Common myeloid progenitor, CD34-positive (primary cell): ENCODE measurements around the gene FCRL6.
A peak's percentile ranks its signal among the peaks of the same experiment; 100 is the strongest.

Experiments
- CTCF ChIA-PET: fragments of 350-600 bp; sonication (Branson Sonifier 250); formaldehyde crosslinking; loops from one replicate; lab custom pipeline; 2021; ENCODE audit warnings: antibody characterized with exemption; lab: Charles Lee
- POLR2A ChIA-PET: fragments of 350-600 bp; sonication (Branson Sonifier 250); formaldehyde crosslinking; loops from one replicate; lab custom pipeline; 2021; ENCODE audit warnings: antibody characterized with exemption; lab: Charles Lee
- DNase-seq, 3 donors: peaks; one replicate each; pipeline versions ENCODE4 v3.0.0 to v3.0.0-alpha.2; 2013
- H3K27ac ChIP-seq, 2 experiments: 1 replicate in 1 of 2; 2 replicates in 1 of 2; pipeline ENCODE4 v1.7.0; 2013; ENCODE audit warnings: inconsistent platforms in 2 of 2, low read length in 2 of 2, mild to moderate bottlenecking in 2 of 2, low read depth in 1 of 2, moderate library complexity in 1 of 2; ENCODE audit not compliant: severe bottlenecking in 2 of 2, insufficient read depth in 1 of 2, poor library complexity in 1 of 2
- H3K27me3 ChIP-seq, 5 experiments: replicated peaks in 2 of 5; 1 replicate in 3 of 5; 2 replicates in 2 of 5; pipeline versions ENCODE4 v1.6.1 to v1.7.0; 2013; ENCODE audit warnings: low read length in 4 of 5, mild to moderate bottlenecking in 2 of 5, moderate library complexity in 2 of 5, inconsistent platforms in 1 of 5; ENCODE audit not compliant: insufficient read depth in 5 of 5, control insufficient read depth in 4 of 5
- H3K36me3 ChIP-seq, 4 experiments: 1 replicate in 2 of 4; 2 replicates in 2 of 4; pipeline versions ENCODE4 v1.6.1 to v1.7.0; 2013; ENCODE audit warnings: low read length in 3 of 4, control low read depth in 1 of 4, mild to moderate bottlenecking in 1 of 4; ENCODE audit not compliant: control insufficient read depth in 4 of 4, insufficient read depth in 4 of 4
- H3K4me1 ChIP-seq, 4 experiments: 1 replicate in 3 of 4; 2 replicates in 1 of 4; pipeline versions ENCODE4 v1.6.1 to v1.7.1; 2013; ENCODE audit warnings: low read length in 3 of 4, mild to moderate bottlenecking in 3 of 4, control low read depth in 1 of 4, inconsistent platforms in 1 of 4, moderate library complexity in 1 of 4; ENCODE audit not compliant: control insufficient read depth in 4 of 4, insufficient read depth in 4 of 4; ENCODE audit errors: control extremely low read depth in 1 of 4
- H3K4me3 ChIP-seq, 7 experiments: 1 replicate in 4 of 7; 2 replicates in 3 of 7; pipeline versions ENCODE4 v1.5.1 to v1.7.0; 2013; ENCODE audit warnings: mild to moderate bottlenecking in 7 of 7, low read length in 6 of 7, moderate library complexity in 6 of 7, inconsistent platforms in 2 of 7, low read depth in 2 of 7, control low read depth in 1 of 7; ENCODE audit not compliant: insufficient read depth in 4 of 7, control insufficient read depth in 1 of 7; ENCODE audit errors: extremely low read depth in 1 of 7
- H3K9me3 ChIP-seq, 5 experiments: 1 replicate in 4 of 5; 2 replicates in 1 of 5; pipeline versions ENCODE4 v1.6.1 to v1.7.1; 2013; ENCODE audit warnings: low read length in 4 of 5, mild to moderate bottlenecking in 2 of 5, inconsistent platforms in 1 of 5, low read depth in 1 of 5, moderate library complexity in 1 of 5; ENCODE audit not compliant: control insufficient read depth in 4 of 5, insufficient read depth in 2 of 5; ENCODE audit errors: control extremely low read depth in 1 of 5
- WGBS: methylation state at CpG from one replicate; pipeline ENCODE4 v1.1.5; 2013; ENCODE audit not compliant: insufficient coverage; 5-methylcytosine and 5-hydroxymethylcytosine counted together

FCRL6 gene

GRCh38 chr1:159781992-159782391, 20.2 kb upstream of the FCRL6 start:
- ChIA-PET POLR2A (no interaction called here), CTCF (interaction anchor here (1.1 to 4.1 kb wide), 5 partner anchors 16 to 140 kb away, joined by 3 to 33 read pairs (median 4); partner anchors contain the start of gene FCRL6)
- Histone ChIP-seq H3K27me3 (no peaks in the 10 kb centered on the region), H3K27ac (no peak overlapping the region), H3K36me3 (peaks cover 0 to 6% (median 3%) of the 10 kb centered on the region in 4 experiments), H3K4me3 (peak overlapping the region in 2 of 7 experiments; percentile 74 to 83), H3K9me3 (no peaks in the 10 kb centered on the region), H3K4me1 (peaks cover 4 to 33% (median 16%) of the 10 kb centered on the region in 4 experiments)
- DNase-seq, result no peak
- WGBS, result 87% methylated on average over 12 of the region's 12 CpGs

GRCh38 chr1:159783724-159784123, 18.4 kb upstream of the FCRL6 start:
- DNase-seq, result no peak
- H3K27ac ChIP-seq, result no peak overlapping the region
- ChIA-PET POLR2A (no interaction called here), CTCF (interaction anchor here (4.1 kb wide), 1 partner anchor 14 kb away, joined by 33 read pairs; no protein-coding TSS in a partner anchor)
- H3K4me1 ChIP-seq, result peaks cover 4 to 29% (median 16%) of the 10 kb centered on the region in 4 experiments
- H3K27me3 ChIP-seq, result no peaks in the 10 kb centered on the region
- WGBS, result no CpG with 5 or more reads among the region's 1 CpG
- no peaks in the 10 kb centered on the region for H3K9me3 ChIP-seq
- peaks cover 0 to 6% (median 3%) of the 10 kb centered on the region in 4 experiments for H3K36me3 ChIP-seq
- H3K4me3 ChIP-seq, result no peak overlapping the region

GRCh38 chr1:159786465-159786864, 15.7 kb upstream of the FCRL6 start:
- no peaks in the 10 kb centered on the region for H3K27me3 ChIP-seq
- no peaks in the 10 kb centered on the region for H3K9me3 ChIP-seq
- ChIA-PET POLR2A (no interaction called here), CTCF (interaction anchor here (1.6 to 3.8 kb wide), 3 partner anchors 10 to 105 kb away, joined by 6 to 24 read pairs (median 6); no protein-coding TSS in a partner anchor)
- no peak overlapping the region for H3K4me3 ChIP-seq
- H3K36me3 ChIP-seq, result peaks cover 0 to 6% (median 3%) of the 10 kb centered on the region in 4 experiments
- WGBS, result 60% methylated on average over 1 of the region's 3 CpGs
- no peak overlapping the region for H3K27ac ChIP-seq
- DNase-seq, result no peak
- H3K4me1 ChIP-seq, result peaks cover 0 to 17% (median 9%) of the 10 kb centered on the region in 4 experiments

GRCh38 chr1:159786966-159787365, 15.2 kb upstream of the FCRL6 start:
- no peak for DNase-seq
- Histone ChIP-seq H3K9me3 (no peaks in the 10 kb centered on the region), H3K4me1 (peaks cover 0 to 17% (median 7%) of the 10 kb centered on the region in 4 experiments), H3K36me3 (peaks cover 0 to 6% (median 3%) of the 10 kb centered on the region in 4 experiments), H3K27ac (no peak overlapping the region), H3K4me3 (no peak overlapping the region), H3K27me3 (peaks cover 0 to under 1% (median 0%) of the 10 kb centered on the region in 5 experiments)
- 97% methylated on average over 3 of the region's 3 CpGs for WGBS
- POLR2A ChIA-PET, result no interaction called here
- CTCF ChIA-PET, result interaction anchor here (1.6 to 3.8 kb wide), 3 partner anchors 11 to 104 kb away, joined by 6 to 24 read pairs (median 6); no protein-coding TSS in a partner anchor

GRCh38 chr1:159790237-159790917, 11.8 kb upstream of the FCRL6 start:
- ChIA-PET POLR2A (no interaction called here), CTCF (interaction anchor here (0.6 to 2.3 kb wide), 5 partner anchors 9 to 162 kb away, joined by 3 to 13 read pairs (median 5); partner anchors contain the start of gene DUSP23)
- no peaks in the 10 kb centered on the region for H3K9me3 ChIP-seq
- H3K36me3 ChIP-seq, result no peaks in the 10 kb centered on the region
- WGBS, result 39% methylated on average over 2 of the region's 2 CpGs
- H3K27me3 ChIP-seq, result peaks cover 0 to 4% (median 0%) of the 10 kb centered on the region in 5 experiments
- peak in 2 of 3 donors; percentile 26 for DNase-seq
- peaks cover 0 to 19% (median 8%) of the 10 kb centered on the region in 4 experiments for H3K4me1 ChIP-seq
- no peak overlapping the region for H3K27ac ChIP-seq
- no peak overlapping the region for H3K4me3 ChIP-seq

GRCh38 chr1:159791031-159791430, 11.1 kb upstream of the FCRL6 start:
- Histone ChIP-seq H3K4me3 (peak overlapping the region in 3 of 7 experiments; percentile 0 to 27 (median 11)), H3K27me3 (peaks cover 0 to 4% (median 0%) of the 10 kb centered on the region in 5 experiments), H3K27ac (no peak overlapping the region), H3K4me1 (peaks cover 0 to 19% (median 8%) of the 10 kb centered on the region in 4 experiments), H3K36me3 (no peaks in the 10 kb centered on the region), H3K9me3 (no peaks in the 10 kb centered on the region)
- POLR2A ChIA-PET, result interaction anchor here (1.1 kb wide), 1 partner anchor 233 kb away, joined by 3 read pairs; no protein-coding TSS in a partner anchor
- DNase-seq, result peak; percentile 38 to 66 (median 49)
- CTCF ChIA-PET, result no interaction called here
- WGBS, result 18% methylated on average over 3 of the region's 3 CpGs
